HepG2 (cell line): Measurements from ENCODE around the gene SERPINB1. TPM values are rescaled to one million over a fixed set of nuclear protein-coding genes. Genes with fewer than 3 reads are reported as not detected.
A peak's percentile ranks its signal among the peaks of the same experiment; 100 is the strongest.

Source experiments
- E2F5 ChIP-seq: sonication (generic); formaldehyde crosslinking; conservative IDR thresholded peaks from 2 replicates; pipeline ENCODE4 v1.4.0; 2020; ENCODE audit warnings: missing genetic modification reagents
- ELF4 ChIP-seq: sonication (generic); formaldehyde crosslinking; IDR thresholded peaks from 2 replicates; pipeline ENCODE4 v1.5.0; 2020; ENCODE audit warnings: missing genetic modification reagents, mild to moderate bottlenecking, moderate library complexity, borderline replicate concordance
- ETV6 ChIP-seq: sonication (generic); formaldehyde crosslinking; conservative IDR thresholded peaks from 2 replicates; pipeline ENCODE4 v1.4.0; 2020; ENCODE audit warnings: missing genetic modification reagents
- FOXK2 ChIP-seq: fragments of 450-650 bp; IDR thresholded peaks from 2 replicates; pipeline ENCODE4 v1.6.1; 2016
- JUND ChIP-seq: sonication (generic); formaldehyde crosslinking; IDR thresholded peaks from 2 replicates; pipeline ENCODE4 v1.8.0; 2022; ENCODE audit warnings: mild to moderate bottlenecking, missing genetic modification reagents
- KLF13 ChIP-seq: sonication (generic); formaldehyde crosslinking; IDR thresholded peaks from 2 replicates; pipeline ENCODE4 v1.4.0; 2020; ENCODE audit warnings: mild to moderate bottlenecking, missing genetic modification reagents
- KLF9 ChIP-seq: IDR thresholded peaks from 2 replicates; pipeline ENCODE4 v1.6.1; 2016; ENCODE audit warnings: low read depth
- MBD4 ChIP-seq: IDR thresholded peaks from 2 replicates; pipeline ENCODE4 v1.6.1; 2012; ENCODE audit warnings: low read length, inconsistent platforms, borderline replicate concordance
- MEIS1 ChIP-seq: sonication (generic); formaldehyde crosslinking; IDR thresholded peaks from 2 replicates; pipeline ENCODE4 v1.9.0; 2021; ENCODE audit warnings: mild to moderate bottlenecking, missing genetic modification reagents, moderate library complexity, borderline replicate concordance
- MLXIP ChIP-seq: sonication (generic); formaldehyde crosslinking; IDR thresholded peaks from 2 replicates; pipeline ENCODE4 v1.9.0; 2021; ENCODE audit warnings: missing genetic modification reagents, borderline replicate concordance
- MXD4 ChIP-seq: IDR thresholded peaks from 2 replicates; pipeline ENCODE4 v1.6.1; 2016; ENCODE audit warnings: mild to moderate bottlenecking, missing biosample characterization, missing genetic modification reagents
- PBX2 ChIP-seq: IDR thresholded peaks from 2 replicates; pipeline ENCODE4 v1.6.1; 2016; ENCODE audit warnings: control low read depth
- PHF20 ChIP-seq: sonication (generic); formaldehyde crosslinking; IDR thresholded peaks from 2 replicates; pipeline ENCODE4 v1.5.0; 2020; ENCODE audit warnings: mild to moderate bottlenecking, missing genetic modification reagents
- REXO4 ChIP-seq: sonication (generic); formaldehyde crosslinking; IDR thresholded peaks from 2 replicates; pipeline ENCODE4 v1.8.0; 2022; ENCODE audit warnings: missing genetic modification reagents, mild to moderate bottlenecking, borderline replicate concordance
- SIX4 ChIP-seq: sonication (generic); formaldehyde crosslinking; IDR thresholded peaks from 2 replicates; pipeline ENCODE4 v1.4.0; 2020; ENCODE audit warnings: missing genetic modification reagents
- TOE1 ChIP-seq: sonication (generic); formaldehyde crosslinking; IDR thresholded peaks from 2 replicates; pipeline ENCODE4 v1.4.0; 2020; ENCODE audit warnings: mild to moderate bottlenecking, missing genetic modification reagents
- YY1 ChIP-seq: IDR thresholded peaks from 2 replicates; pipeline ENCODE4 v1.6.1; 2011; ENCODE audit warnings: low read length, low read depth, moderate library complexity, mild to moderate bottlenecking; ENCODE audit not compliant: insufficient read depth, insufficient replicate concordance
- ZNF256 ChIP-seq: sonication (generic); formaldehyde crosslinking; conservative IDR thresholded peaks from 2 replicates; pipeline ENCODE4 v1.4.0; 2020; ENCODE audit warnings: missing genetic modification reagents
- ZNF672 ChIP-seq: sonication (generic); formaldehyde crosslinking; IDR thresholded peaks from 2 replicates; pipeline ENCODE4 v1.8.1; 2022; ENCODE audit warnings: missing genetic modification reagents
- polyA plus RNA-seq, 8 experiments: library from polyadenylated mRNA; depleted of rRNA in 3 of 8; stranded (reverse) in 7 of 8; unstranded in 1 of 8; fragments of >200 nt; fragmentation: Illumina TruSeq in 4 of 8; extraction: Trizol in 4 of 8; gene quantifications; 2 replicates each; pipeline versions ENCODE4 v1.2.1 to v1.2.3, GENCODE V29; 2011 to 2016; ENCODE audit warnings: low read depth in 4 of 8, missing spikeins in 1 of 8, mixed read lengths in 1 of 8; ENCODE audit not compliant: insufficient read depth in 1 of 8
- total RNA-seq, 5 experiments: library from RNA; depleted of rRNA; stranded (reverse); fragments of >200 nt; fragmentation: Illumina TruSeq; extraction: Trizol; gene quantifications; 2 replicates each; pipeline ENCODE4 v1.2.3, GENCODE V29; 2016; ENCODE audit warnings: low read depth in 1 of 5
- TF ChIP-seq, protein P1 (sequence below): sonication (generic); formaldehyde crosslinking; IDR thresholded peaks from 2 replicates; pipeline ENCODE4 v1.4.0; 2020; ENCODE audit warnings: missing genetic modification reagents
- TF ChIP-seq, protein P2 (sequence below): sonication (generic); formaldehyde crosslinking; IDR thresholded peaks from 2 replicates; pipeline ENCODE4 v1.9.0; 2021; ENCODE audit warnings: missing genetic modification reagents, borderline replicate concordance
- TF ChIP-seq, protein P3 (sequence below): sonication (generic); formaldehyde crosslinking; IDR thresholded peaks from 2 replicates; pipeline ENCODE4 v1.8.0; 2022; ENCODE audit warnings: mild to moderate bottlenecking, missing genetic modification reagents, moderate library complexity

SERPINB1 gene
- total and polyA plus RNA-seq, 2 of the 13 experiments (the other 11 are each of a cell fraction or from before 2014, with no cell fraction given) = 41.4 to 60.5 TPM

DNA sequence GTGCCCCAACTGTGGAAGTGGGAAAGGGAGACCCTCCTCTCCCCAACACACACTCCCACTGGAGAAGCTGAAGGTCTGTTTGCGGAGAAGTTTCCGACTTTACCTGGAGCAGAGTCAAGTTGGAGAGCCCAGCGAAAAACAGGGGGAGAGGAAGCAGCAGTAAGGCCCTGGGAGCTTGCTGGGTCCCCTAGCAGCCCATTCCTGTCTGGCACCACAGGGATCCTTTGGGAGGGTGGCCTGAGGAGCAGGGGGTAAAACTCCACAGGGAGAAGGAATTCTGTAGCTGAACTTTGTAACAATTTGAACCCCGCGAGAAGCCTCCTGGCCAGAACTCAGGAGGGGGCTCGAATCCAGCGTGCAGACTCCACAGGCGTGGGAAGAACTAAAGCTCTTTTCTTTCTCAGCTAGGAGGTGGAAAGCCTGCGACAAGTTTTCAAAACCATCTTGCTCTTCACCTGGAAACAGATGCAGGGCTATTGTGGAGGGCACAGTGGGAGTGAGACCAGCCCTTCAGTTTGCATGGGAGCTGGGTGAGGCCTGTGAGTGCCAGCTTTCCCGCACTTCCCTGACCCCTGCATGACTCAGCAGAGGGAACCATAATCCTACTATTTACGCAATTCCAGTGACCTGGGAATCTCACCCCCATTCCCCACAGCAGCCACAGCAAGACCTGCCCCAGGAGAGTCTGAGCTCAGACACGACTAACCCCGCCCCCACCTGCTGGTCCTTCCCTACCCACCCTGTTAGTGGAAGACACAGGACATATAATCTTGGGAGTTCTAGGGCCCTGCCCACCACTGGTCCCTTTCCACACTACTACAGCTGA, 35.6 kb upstream of the SERPINB1 start (continued):
- TF ChIP-seq E2F5 (no peak), SIX4 (CRISPR knock-in tag) (no peak), ZNF672 (CRISPR knock-in tag) (no peak), KLF9 (CRISPR knock-in tag) (no peak), REXO4 (CRISPR knock-in tag) (no peak), JUND (CRISPR knock-in tag) (peak; percentile 90), TOE1 (CRISPR knock-in tag) (no peak), FOXK2 (no peak), MLXIP (CRISPR knock-in tag) (no peak), KLF13 (no peak), YY1 (no peak), MBD4 (no peak), ELF4 (CRISPR knock-in tag) (peak; percentile 88), MXD4 (CRISPR knock-in tag) (no peak), MEIS1 (no peak), PHF20 (CRISPR knock-in tag) (no peak), PBX2 (CRISPR knock-in tag) (no peak), ZNF256 (CRISPR knock-in tag) (no peak), ETV6 (CRISPR knock-in tag) (no peak)
- TF ChIP-seq, protein P1, sequence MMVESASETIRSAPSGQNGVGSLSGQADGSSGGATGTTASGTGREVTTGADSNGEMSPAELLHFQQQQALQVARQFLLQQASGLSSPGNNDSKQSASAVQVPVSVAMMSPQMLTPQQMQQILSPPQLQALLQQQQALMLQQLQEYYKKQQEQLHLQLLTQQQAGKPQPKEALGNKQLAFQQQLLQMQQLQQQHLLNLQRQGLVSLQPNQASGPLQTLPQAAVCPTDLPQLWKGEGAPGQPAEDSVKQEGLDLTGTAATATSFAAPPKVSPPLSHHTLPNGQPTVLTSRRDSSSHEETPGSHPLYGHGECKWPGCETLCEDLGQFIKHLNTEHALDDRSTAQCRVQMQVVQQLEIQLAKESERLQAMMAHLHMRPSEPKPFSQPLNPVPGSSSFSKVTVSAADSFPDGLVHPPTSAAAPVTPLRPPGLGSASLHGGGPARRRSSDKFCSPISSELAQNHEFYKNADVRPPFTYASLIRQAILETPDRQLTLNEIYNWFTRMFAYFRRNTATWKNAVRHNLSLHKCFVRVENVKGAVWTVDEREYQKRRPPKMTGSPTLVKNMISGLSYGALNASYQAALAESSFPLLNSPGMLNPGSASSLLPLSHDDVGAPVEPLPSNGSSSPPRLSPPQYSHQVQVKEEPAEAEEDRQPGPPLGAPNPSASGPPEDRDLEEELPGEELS (CRISPR knock-in tag) = 0 out of 2 replicates have a peak, but pooled peaks have one; percentile 12
- TF ChIP-seq, protein P2, sequence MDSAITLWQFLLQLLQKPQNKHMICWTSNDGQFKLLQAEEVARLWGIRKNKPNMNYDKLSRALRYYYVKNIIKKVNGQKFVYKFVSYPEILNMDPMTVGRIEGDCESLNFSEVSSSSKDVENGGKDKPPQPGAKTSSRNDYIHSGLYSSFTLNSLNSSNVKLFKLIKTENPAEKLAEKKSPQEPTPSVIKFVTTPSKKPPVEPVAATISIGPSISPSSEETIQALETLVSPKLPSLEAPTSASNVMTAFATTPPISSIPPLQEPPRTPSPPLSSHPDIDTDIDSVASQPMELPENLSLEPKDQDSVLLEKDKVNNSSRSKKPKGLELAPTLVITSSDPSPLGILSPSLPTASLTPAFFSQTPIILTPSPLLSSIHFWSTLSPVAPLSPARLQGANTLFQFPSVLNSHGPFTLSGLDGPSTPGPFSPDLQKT = no peak
- TF ChIP-seq, protein P3, sequence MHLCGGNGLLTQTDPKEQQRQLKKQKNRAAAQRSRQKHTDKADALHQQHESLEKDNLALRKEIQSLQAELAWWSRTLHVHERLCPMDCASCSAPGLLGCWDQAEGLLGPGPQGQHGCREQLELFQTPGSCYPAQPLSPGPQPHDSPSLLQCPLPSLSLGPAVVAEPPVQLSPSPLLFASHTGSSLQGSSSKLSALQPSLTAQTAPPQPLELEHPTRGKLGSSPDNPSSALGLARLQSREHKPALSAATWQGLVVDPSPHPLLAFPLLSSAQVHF = no peak
